Measurements from ENCODE around the gene NDUFS2.
A peak's percentile ranks its signal among the peaks of the same experiment; 100 is the strongest.

Gene NDUFS2

DNA sequence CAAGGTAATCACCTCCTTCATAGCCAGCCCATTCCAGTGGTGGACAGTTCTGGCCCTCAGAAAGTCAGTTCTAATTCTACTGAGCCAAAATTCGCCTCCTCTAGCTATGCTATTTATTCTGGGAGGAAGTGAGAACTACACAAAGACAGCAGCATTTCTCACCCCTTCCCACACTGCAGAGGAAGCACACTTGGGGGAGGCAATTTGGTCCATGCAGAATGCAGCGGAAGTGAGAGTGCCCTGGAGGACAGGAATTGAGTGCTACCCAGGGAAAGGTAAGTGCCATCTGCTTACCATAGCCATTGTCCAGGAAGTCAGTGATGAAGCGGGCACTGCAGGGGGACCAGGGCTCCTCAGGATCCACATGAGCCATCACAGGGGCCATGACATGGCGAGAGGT is 7.0 kb upstream of the NDUFS2 start:
- DNase-seq (ENCODE audit: low read depth in 2 of 2) = no peak

- no peak for DNase-seq (ENCODE audit: low read depth in 2 of 2)
These were observed 6.1 kb upstream of the NDUFS2 start for GRCh38 chr1:161196111-161196510.

DNA sequence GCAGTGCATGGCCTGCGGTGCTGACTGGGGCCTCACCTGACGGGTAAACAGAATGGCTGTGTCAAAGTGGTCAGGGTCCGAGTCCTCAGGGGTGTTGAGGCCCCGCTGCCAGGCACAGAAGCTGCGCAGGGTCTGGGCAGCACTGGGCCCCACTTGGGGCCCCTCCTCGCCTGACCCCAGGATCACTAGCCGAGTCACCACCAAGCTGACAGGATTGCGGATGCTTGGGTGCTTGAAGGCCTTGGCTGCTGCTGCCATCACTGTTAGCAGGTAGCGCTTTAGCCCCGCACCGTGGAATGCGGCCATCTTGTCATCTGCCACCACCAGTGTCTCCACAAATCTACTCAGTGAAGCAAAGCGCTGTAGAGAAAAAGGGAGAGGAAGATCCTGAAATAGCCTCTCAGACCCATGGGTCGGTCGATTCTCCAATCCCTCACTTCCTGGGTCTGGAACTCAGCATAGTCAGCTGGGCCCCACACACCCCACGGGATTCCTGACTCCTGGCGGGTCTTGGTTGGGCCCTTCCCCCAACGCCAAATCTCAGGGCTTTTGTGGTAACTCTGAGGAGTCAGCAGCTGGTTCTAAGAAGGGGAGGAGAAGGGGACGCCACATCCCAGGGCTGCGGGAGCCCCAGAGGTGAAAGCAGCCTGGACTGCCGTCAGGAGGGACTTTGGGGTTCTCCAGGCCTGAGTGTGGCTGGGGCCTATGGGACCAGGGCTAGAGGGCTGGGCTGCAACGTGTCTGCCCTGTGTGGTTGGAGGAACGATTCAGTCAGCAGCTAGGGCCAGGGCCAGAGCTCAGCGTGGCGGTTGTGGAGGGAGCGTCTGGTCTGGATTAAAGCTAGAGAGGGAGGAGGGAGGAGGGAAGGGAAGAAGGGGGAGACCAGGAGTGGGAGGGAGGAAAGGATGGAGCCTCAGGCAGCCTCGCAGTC is 5.4 kb upstream of the NDUFS2 start:
- no peak for DNase-seq (ENCODE audit: low read depth in 2 of 2)

DNA sequence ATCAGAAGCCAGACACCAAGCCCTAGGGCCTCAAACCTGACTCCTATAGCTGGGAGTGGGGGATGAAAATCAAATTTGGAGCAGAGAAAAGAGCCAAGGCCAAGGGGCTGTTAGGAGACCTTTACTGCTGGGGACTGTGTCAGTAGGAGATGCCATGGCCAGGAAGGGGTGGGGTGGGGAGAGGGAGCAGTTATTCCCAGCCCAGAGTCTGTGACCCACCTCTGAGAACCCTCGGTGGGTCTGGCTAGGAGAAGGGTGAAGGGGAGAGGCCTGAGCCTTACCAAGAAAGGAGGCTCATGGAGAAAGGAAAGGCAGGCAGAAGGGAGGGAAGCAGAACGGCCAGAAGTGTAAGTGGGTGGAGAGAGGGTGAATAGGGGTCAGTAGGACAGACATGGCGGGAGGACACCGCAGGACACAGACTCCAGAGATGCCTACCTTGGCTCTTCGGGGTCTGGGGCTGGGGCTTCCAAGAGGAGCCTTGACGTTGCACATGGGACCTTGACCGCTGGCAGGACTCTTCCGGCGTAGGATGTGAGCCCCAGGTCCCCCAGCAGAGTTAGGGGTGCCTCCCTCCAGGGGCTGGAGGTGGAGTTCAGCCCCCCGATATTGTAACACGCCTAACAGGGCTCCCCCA is 4.5 kb upstream of the NDUFS2 start:
- no peak for DNase-seq (ENCODE audit: low read depth in 2 of 2)

GRCh38 chr1:161198194-161198896 is 3.8 kb upstream of the NDUFS2 start:
- DNase-seq (ENCODE audit: low read depth in 2 of 2) = no peak

GRCh38 chr1:161198897-161199431 is 3.2 kb upstream of the NDUFS2 start, which contains the start of gene ADAMTS4:
ADAMTS4 (minus strand) TSS chr1:161199054; CDS start chr1:161198627, 427 bp downstream.
- DNase-seq (ENCODE audit: low read depth in 2 of 2) = no peak

DNA sequence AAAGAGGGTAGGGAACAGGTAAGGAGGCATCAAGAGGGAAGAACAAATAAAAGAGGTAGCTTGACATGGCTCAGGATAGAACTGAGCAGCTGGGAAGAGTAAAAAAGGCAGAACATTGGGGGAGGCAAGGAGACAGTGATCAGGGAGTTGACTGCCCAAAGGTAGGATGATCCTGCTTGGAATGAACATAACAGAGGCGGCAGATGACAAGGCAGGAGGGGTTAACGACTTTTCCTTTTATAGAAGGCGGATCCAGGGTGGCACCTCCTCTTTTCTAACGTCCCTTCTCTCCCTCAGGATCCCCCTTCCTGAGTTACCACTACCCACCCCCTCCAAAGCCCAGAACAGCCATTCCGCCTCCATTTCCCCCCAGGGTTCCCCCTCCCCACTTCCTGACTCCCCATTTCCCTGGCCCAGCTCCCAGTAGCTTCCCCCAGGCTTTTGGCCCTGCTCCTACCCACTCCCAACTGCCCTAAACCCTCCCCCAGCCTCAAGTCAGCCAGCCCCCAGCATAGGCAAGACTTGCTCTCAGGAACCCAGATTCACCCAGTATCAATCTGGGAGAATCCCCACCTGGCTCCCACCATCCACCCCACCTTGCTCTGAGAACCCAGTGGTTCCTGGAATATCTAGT is 2.5 kb upstream of the NDUFS2 start:
- no peak for DNase-seq (ENCODE audit: low read depth in 2 of 2)

GRCh38 chr1:161200421-161200991 is 1.7 kb upstream of the NDUFS2 start:
- DNase-seq (ENCODE audit: low read depth in 2 of 2) = no peak

GRCh38 chr1:161200992-161201835 is 953 bp upstream of the NDUFS2 start:
- no peak for DNase-seq (ENCODE audit: low read depth in 2 of 2)

- no peak for DNase-seq (ENCODE audit: low read depth in 2 of 2)
These were observed 4.4 kb downstream of the NDUFS2 start for GRCh38 chr1:161206411-161207140.

DNA sequence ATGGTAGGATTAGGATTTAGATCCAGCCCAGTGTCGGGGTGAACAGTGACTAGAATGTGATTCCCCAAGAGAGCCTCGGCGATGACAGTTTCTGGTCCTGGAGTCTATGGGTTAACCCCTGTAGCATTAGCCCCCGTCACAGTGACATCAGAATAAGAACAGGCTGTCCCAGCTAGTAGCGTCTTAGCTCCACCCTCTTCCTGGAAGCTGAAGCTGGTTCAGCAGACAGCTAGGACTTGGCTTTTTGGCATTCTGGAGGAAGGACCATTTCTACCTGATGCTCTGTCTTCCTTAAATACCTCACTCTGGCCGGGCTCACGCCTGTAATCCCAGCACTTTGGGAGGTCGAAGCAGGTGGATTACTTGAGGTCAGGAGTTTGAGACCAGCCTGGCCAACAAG is 5.0 kb downstream of the NDUFS2 start:
- no peak for DNase-seq (ENCODE audit: low read depth in 2 of 2)

GRCh38 chr1:161209790-161210409 is 7.7 kb downstream of the NDUFS2 start:
- peak; percentile 69 to 70 for DNase-seq (ENCODE audit: low read depth in 2 of 2)

DNA sequence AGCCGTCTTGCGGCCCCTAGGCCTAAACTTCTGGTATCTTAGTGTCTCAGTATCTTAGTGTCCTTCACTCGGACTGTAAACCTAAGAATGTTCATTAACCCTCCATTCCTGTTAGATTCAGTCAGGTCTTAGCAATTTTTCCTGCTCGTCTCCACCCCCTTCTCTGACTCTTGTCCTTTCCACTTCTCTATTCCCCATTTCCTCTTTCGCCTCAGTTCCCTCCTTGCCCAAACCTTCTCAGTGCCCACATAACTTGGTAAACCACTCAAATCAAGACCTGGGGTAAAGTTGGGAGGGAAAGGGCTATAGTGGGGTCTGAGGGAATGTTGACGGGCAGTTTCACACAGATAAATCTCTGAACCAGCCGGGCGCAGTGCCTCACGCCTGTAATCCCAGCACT is 12.2 kb downstream of the NDUFS2 start:
- no peak for DNase-seq (ENCODE audit: low read depth in 2 of 2)

- DNase-seq (ENCODE audit: low read depth in 2 of 2) = no peak
These were observed 12.9 kb downstream of the NDUFS2 start, which contains the start of gene FCER1G for GRCh38 chr1:161215076-161215475. FCER1G (plus strand) TSS chr1:161215295; CDS start chr1:161215322, 27 bp downstream.

DNA sequence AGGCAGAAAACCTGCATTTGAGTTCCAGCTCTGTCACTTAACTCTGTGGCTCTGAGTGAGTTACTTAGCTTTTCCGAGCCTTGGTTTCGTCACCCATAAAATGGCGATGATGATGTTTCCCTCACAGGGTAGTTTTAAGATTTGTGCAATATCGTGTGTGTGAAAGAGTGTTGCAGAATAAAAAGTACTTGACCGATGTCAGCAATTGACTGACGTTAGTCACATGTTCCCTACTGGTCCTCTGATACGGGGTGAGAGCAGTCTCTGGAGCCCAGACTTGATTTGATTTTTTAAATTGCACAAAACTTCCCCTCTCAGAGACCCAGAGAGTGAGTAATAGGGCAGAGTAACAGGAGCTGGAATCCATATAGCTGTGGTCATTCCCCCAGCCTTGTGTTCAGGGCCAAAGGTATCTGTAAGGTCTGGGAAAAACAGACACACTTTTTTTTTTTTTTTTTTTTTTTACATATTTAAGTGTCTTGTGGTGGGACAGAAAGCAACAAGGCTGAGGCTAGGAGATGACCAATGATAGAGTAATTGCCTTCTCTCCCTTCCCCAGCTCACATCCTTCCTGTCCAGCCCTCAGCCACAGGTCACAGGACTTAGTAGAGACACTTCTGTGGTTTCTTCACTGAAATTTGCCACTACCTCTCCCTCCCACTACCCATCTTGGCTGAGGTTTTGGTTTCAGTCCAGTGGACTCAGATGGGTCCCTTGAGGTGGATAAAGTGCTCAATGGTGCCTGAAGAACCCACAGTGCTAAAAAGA is 15.0 kb downstream of the NDUFS2 start:
- no peak for DNase-seq (ENCODE audit: low read depth in 2 of 2)

DNA sequence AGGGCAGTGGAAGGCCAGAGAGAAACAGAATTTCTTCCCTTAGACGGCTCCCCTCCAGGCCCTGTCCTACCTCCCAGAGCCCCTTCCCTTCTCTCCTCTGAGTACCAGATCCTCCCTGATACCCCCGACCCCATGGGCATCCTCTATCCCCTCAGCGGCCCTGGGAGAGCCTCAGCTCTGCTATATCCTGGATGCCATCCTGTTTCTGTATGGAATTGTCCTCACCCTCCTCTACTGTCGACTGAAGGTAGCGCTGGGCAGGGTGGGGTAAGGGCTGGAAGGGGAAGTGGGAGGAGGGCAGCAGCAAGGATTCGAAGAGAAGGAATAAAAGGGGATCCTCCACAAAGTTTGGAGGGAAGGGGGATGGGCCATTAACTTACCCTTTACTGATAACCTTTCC is 15.7 kb downstream of the NDUFS2 start:
- no peak for DNase-seq (ENCODE audit: low read depth in 2 of 2)

GRCh38 chr1:161218301-161219077 is 16.3 kb downstream of the NDUFS2 start:
- DNase-seq (ENCODE audit: low read depth in 2 of 2) = no peak
